Breast epithelium (tissue), 3 donors: ENCODE measurements around the gene LTO1.

Experiments
- CTCF ChIP-seq, 3 donors: fragments of 450-650 bp; IDR thresholded peaks; one replicate each; pipeline ENCODE4 v1.5.1; 2016 to 2017; ENCODE audit warnings: antibody characterized with exemption in 3 of 3, mild to moderate bottlenecking in 3 of 3, moderate library complexity in 3 of 3
- POLR2A ChIP-seq: fragments of 450-650 bp; IDR thresholded peaks from one replicate; pipeline ENCODE4 v1.6.1; 2016; ENCODE audit warnings: antibody characterized with exemption, mild to moderate bottlenecking, moderate library complexity
- POLR2AphosphoS5 ChIP-seq, 3 donors: sonication (generic); formaldehyde crosslinking; IDR thresholded peaks; one replicate each; pipeline ENCODE4 v1.6.1; 2017; ENCODE audit warnings: antibody characterized with exemption in 3 of 3

- TF ChIP-seq POLR2A: no peak
- no peak for TF ChIP-seq CTCF (IDR thresholded peaks at IDR 0.05)
- TF ChIP-seq POLR2AphosphoS5 (IDR thresholded peaks at IDR 0.05): no peak
Observed at GRCh38 chr11:69697469-69697843, 22.3 kb upstream of the LTO1 start.
